ENCODE data around the gene SLC24A3. TPM values are rescaled to one million over a fixed set of nuclear protein-coding genes. Genes with fewer than 3 reads are reported as not detected.

SLC24A3 gene
- total RNA-seq, 4 donors from 2014 or later, result 12.9 to 49.8 (median 27.6) TPM

GRCh38 chr20:19589787-19590362 is 377.4 kb downstream of the SLC24A3 start:
- DNase-seq, result no peak
- no peak for TF ChIP-seq CTCF (IDR thresholded peaks at IDR 0.05)
- no peak for TF ChIP-seq POLR2A (IDR thresholded peaks at IDR 0.05)
- H3K27me3 ChIP-seq, result no peaks in the 10 kb centered on the region
- no peaks in the 10 kb centered on the region for H3K4me1 ChIP-seq
- H3K36me3 ChIP-seq, result no peaks in the 10 kb centered on the region
- no peak overlapping the region for H3K27ac ChIP-seq
- H3K4me3 ChIP-seq, result no peak overlapping the region
- no peaks in the 10 kb centered on the region for H3K9me3 ChIP-seq
- intact Hi-C loops (cut with DNase I; ENCODE audit: low total_unique reads), result no loop called here

GRCh38 chr20:19590382-19590781 is 377.9 kb downstream of the SLC24A3 start:
- intact Hi-C loops (cut with DNase I; ENCODE audit: low total_unique reads), result no loop called here
- no peaks in the 10 kb centered on the region for H3K36me3 ChIP-seq
- H3K9me3 ChIP-seq, result no peaks in the 10 kb centered on the region
- TF ChIP-seq POLR2A (IDR thresholded peaks at IDR 0.05), result no peak
- TF ChIP-seq CTCF (IDR thresholded peaks at IDR 0.05), result no peak
- no peak overlapping the region for H3K27ac ChIP-seq
- DNase-seq, result no peak
- no peaks in the 10 kb centered on the region for H3K27me3 ChIP-seq
- no peaks in the 10 kb centered on the region for H3K4me1 ChIP-seq
- H3K4me3 ChIP-seq, result no peak overlapping the region

- TF ChIP-seq POLR2A (IDR thresholded peaks at IDR 0.05) (no peak), CTCF (IDR thresholded peaks at IDR 0.05) (no peak)
- H3K36me3 ChIP-seq, result no peaks in the 10 kb centered on the region
- H3K27me3 ChIP-seq, result no peaks in the 10 kb centered on the region
- intact Hi-C loops (cut with DNase I; ENCODE audit: low total_unique reads), result no loop called here
- no peak for DNase-seq
- no peak overlapping the region for H3K4me3 ChIP-seq
- H3K27ac ChIP-seq, result no peak overlapping the region
- H3K4me1 ChIP-seq, result no peaks in the 10 kb centered on the region
- H3K9me3 ChIP-seq, result no peaks in the 10 kb centered on the region
Measured at GRCh38 chr20:19593762-19594161, 381.3 kb downstream of the SLC24A3 start.

GRCh38 chr20:19594896-19595295 is 382.5 kb downstream of the SLC24A3 start:
- intact Hi-C loops (cut with DNase I; ENCODE audit: low total_unique reads), result no loop called here
- no peak overlapping the region for H3K27ac ChIP-seq
- H3K36me3 ChIP-seq, result no peaks in the 10 kb centered on the region
- no peaks in the 10 kb centered on the region for H3K27me3 ChIP-seq
- no peaks in the 10 kb centered on the region for H3K9me3 ChIP-seq
- TF ChIP-seq CTCF (IDR thresholded peaks at IDR 0.05) (no peak), POLR2A (IDR thresholded peaks at IDR 0.05) (no peak)
- no peaks in the 10 kb centered on the region for H3K4me1 ChIP-seq
- no peak for DNase-seq
- no peak overlapping the region for H3K4me3 ChIP-seq

- no peaks in the 10 kb centered on the region for H3K4me1 ChIP-seq
- TF ChIP-seq CTCF (IDR thresholded peaks at IDR 0.05) (no peak), POLR2A (IDR thresholded peaks at IDR 0.05) (no peak)
- intact Hi-C loops (cut with DNase I; ENCODE audit: low total_unique reads), result no loop called here
Measured at GRCh38 chr20:19598117-19598850, 385.8 kb downstream of the SLC24A3 start.

More at GRCh38 chr20:19598117-19598850, 385.8 kb downstream of the SLC24A3 start:
- DNase-seq, result no peak
- Histone ChIP-seq H3K9me3 (no peaks in the 10 kb centered on the region), H3K27ac (no peak overlapping the region), H3K36me3 (no peaks in the 10 kb centered on the region), H3K4me3 (no peak overlapping the region), H3K27me3 (no peaks in the 10 kb centered on the region)
